ENCODE results near the gene PADI2.

- TF ChIP-seq CTCF (conservative IDR thresholded peaks at IDR 0.05; ENCODE audit: low read length) (no peak), EZH2phosphoT487 (IDR thresholded peaks at IDR 0.05; ENCODE audit: borderline replicate concordance) (no peak)
These were observed 52.7 kb downstream of the PADI2 start for GRCh38 chr1:17066361-17067068.

Measured in Loucy (cell line).